ENCODE data around the gene IER5. TPM values are rescaled to one million over a fixed set of nuclear protein-coding genes. Genes with fewer than 3 reads are reported as not detected.
"Not testable (repeated sequence)": the region's sequence is repeated elsewhere in the genome, so short reads cannot be mapped to it uniquely, and the experiment has no call there.

The IER5 gene
- total and polyA plus RNA-seq, 2 experiments from 2014 or later: 8.1 to 38.5 TPM

GRCh38 chr1:181044449-181044966, 44.0 kb upstream of the IER5 start:
- in situ Hi-C loops (cut with MboI): loop anchor here (10.0 kb wide), 1 partner anchor 100 kb away; no protein-coding TSS in a partner anchor
- H3K27ac ChIP-seq: no peak overlapping the region
- H3K9me3 ChIP-seq (ENCODE audit: low read depth): no peaks in the 10 kb centered on the region
- H2AFZ ChIP-seq: no peak overlapping the region
- no peaks in the 10 kb centered on the region for H3K36me3 ChIP-seq (ENCODE audit: low read depth)
- H3K9ac ChIP-seq: no peak overlapping the region
- H3F3A ChIP-seq (ENCODE audit: insufficient read depth): peaks cover 4% of the 10 kb centered on the region; the same call in 1 of the 2 replicates
- 91 to 97% methylated on average over 5 of the region's 5 CpGs for WGBS, 2 experiments (ENCODE audit: low coverage in 1 of 2, low lambda C conversion rate in 2 of 2, missing lambda C conversion rate in 2 of 2)
- DNase-seq: no peak
- H3K4me3 ChIP-seq: no peak overlapping the region
- no peaks in the 10 kb centered on the region for H3K4me1 ChIP-seq (ENCODE audit: insufficient read depth)
- H3K9me2 ChIP-seq (ENCODE audit: insufficient read depth): no peaks in the 10 kb centered on the region
- no peaks in the 10 kb centered on the region for H3K27me3 ChIP-seq (replicated peaks; ENCODE audit: insufficient read depth)
- no peaks in the 10 kb centered on the region for H3K79me2 ChIP-seq (ENCODE audit: insufficient read depth)
- no peak for TF ChIP-seq EZH2 (IDR thresholded peaks at IDR 0.05; ENCODE audit: insufficient read depth, poor library complexity, severe bottlenecking)
- TF ChIP-seq EZH2phosphoT487 (IDR thresholded peaks at IDR 0.05; ENCODE audit: insufficient read depth, low read depth): no peak
- H3K4me2 ChIP-seq (ENCODE audit: unreplicated experiment): no peak overlapping the region
- no peaks in the 10 kb centered on the region for H4K20me1 ChIP-seq (ENCODE audit: insufficient read depth)

GRCh38 chr1:181045946-181046345, 42.6 kb upstream of the IER5 start:
- WGBS, 2 experiments (ENCODE audit: low coverage in 1 of 2, low lambda C conversion rate in 2 of 2, missing lambda C conversion rate in 2 of 2): 95 to 99% methylated on average over 10 of the region's 22 CpGs
- in situ Hi-C loops (cut with MboI): loop anchor here (10.0 kb wide), 1 partner anchor 99 kb away; no protein-coding TSS in a partner anchor
- not testable (repeated sequence) for DNase-seq

GRCh38 chr1:181049378-181049777, 39.1 kb upstream of the IER5 start:
- H3K9me3 ChIP-seq (ENCODE audit: low read depth): no peaks in the 10 kb centered on the region
- H4K20me1 ChIP-seq (ENCODE audit: insufficient read depth): no peaks in the 10 kb centered on the region
- H3K27me3 ChIP-seq (replicated peaks; ENCODE audit: insufficient read depth): no peaks in the 10 kb centered on the region
- H3K4me3 ChIP-seq: no peak overlapping the region
- no peaks in the 10 kb centered on the region for H3K9me2 ChIP-seq (ENCODE audit: insufficient read depth)
- H3K36me3 ChIP-seq (ENCODE audit: low read depth): no peaks in the 10 kb centered on the region
- H3K27ac ChIP-seq: no peak overlapping the region
- H2AFZ ChIP-seq: no peak overlapping the region
- no peak overlapping the region for H3K4me2 ChIP-seq (ENCODE audit: unreplicated experiment)
- WGBS, 2 experiments (ENCODE audit: low coverage in 1 of 2, low lambda C conversion rate in 2 of 2, missing lambda C conversion rate in 2 of 2): 80 to 81% methylated on average over 4 of the region's 4 CpGs
- TF ChIP-seq EZH2 (IDR thresholded peaks at IDR 0.05; ENCODE audit: insufficient read depth, poor library complexity, severe bottlenecking): no peak
- TF ChIP-seq EZH2phosphoT487 (IDR thresholded peaks at IDR 0.05; ENCODE audit: insufficient read depth, low read depth): no peak
- H3F3A ChIP-seq (ENCODE audit: insufficient read depth): no peaks in the 10 kb centered on the region
- no peak overlapping the region for H3K9ac ChIP-seq
- in situ Hi-C loops (cut with MboI): loop anchor here (10.0 kb wide), 1 partner anchor 95 kb away; no protein-coding TSS in a partner anchor
- H3K4me1 ChIP-seq (ENCODE audit: insufficient read depth): no peaks in the 10 kb centered on the region
- no peaks in the 10 kb centered on the region for H3K79me2 ChIP-seq (ENCODE audit: insufficient read depth)
- DNase-seq: no peak

More at GRCh38 chr1:181045946-181046345, 42.6 kb upstream of the IER5 start:
- H3K4me2 ChIP-seq (ENCODE audit: unreplicated experiment); H4K20me1 ChIP-seq (ENCODE audit: insufficient read depth); H3K36me3 ChIP-seq (ENCODE audit: low read depth); H3K27ac ChIP-seq; H3K27me3 ChIP-seq (replicated peaks; ENCODE audit: insufficient read depth); H3K9ac ChIP-seq; H3K9me3 ChIP-seq (ENCODE audit: low read depth); H3K9me2 ChIP-seq (ENCODE audit: insufficient read depth); H3K4me1 ChIP-seq (ENCODE audit: insufficient read depth); H3K79me2 ChIP-seq (ENCODE audit: insufficient read depth); H3F3A ChIP-seq (ENCODE audit: insufficient read depth); H2AFZ ChIP-seq; H3K4me3 ChIP-seq: not testable (repeated sequence)

- no peak overlapping the region for H3K27ac ChIP-seq
- no peaks in the 10 kb centered on the region for H3K4me1 ChIP-seq (ENCODE audit: insufficient read depth)
- H3K4me2 ChIP-seq (ENCODE audit: unreplicated experiment): no peak overlapping the region
- no peaks in the 10 kb centered on the region for H3K9me2 ChIP-seq (ENCODE audit: insufficient read depth)
- no peak overlapping the region for H2AFZ ChIP-seq
- H3F3A ChIP-seq (ENCODE audit: insufficient read depth): no peaks in the 10 kb centered on the region
- no peaks in the 10 kb centered on the region for H3K79me2 ChIP-seq (ENCODE audit: insufficient read depth)
- no peaks in the 10 kb centered on the region for H4K20me1 ChIP-seq (ENCODE audit: insufficient read depth)
- no peaks in the 10 kb centered on the region for H3K36me3 ChIP-seq (ENCODE audit: low read depth)
- in situ Hi-C loops (cut with MboI): no loop called here
- TF ChIP-seq EZH2phosphoT487 (IDR thresholded peaks at IDR 0.05; ENCODE audit: insufficient read depth, low read depth): no peak
- no peak for TF ChIP-seq EZH2 (IDR thresholded peaks at IDR 0.05; ENCODE audit: insufficient read depth, poor library complexity, severe bottlenecking)
- no peaks in the 10 kb centered on the region for H3K27me3 ChIP-seq (replicated peaks; ENCODE audit: insufficient read depth)
- no peaks in the 10 kb centered on the region for H3K9me3 ChIP-seq (ENCODE audit: low read depth)
- H3K4me3 ChIP-seq: no peak overlapping the region
- DNase-seq: no peak
- H3K9ac ChIP-seq: no peak overlapping the region
Measured at GRCh38 chr1:181050922-181051321, 37.6 kb upstream of the IER5 start.

GRCh38 chr1:181056560-181056959, 31.9 kb upstream of the IER5 start:
- Histone ChIP-seq H3K4me1 (ENCODE audit: insufficient read depth) (peaks cover 2% of the 10 kb centered on the region), H3K9me3 (ENCODE audit: low read depth) (no peaks in the 10 kb centered on the region), H4K20me1 (ENCODE audit: insufficient read depth) (no peaks in the 10 kb centered on the region), H3K79me2 (ENCODE audit: insufficient read depth) (no peaks in the 10 kb centered on the region), H3K9ac (no peak overlapping the region), H3K9me2 (ENCODE audit: insufficient read depth) (no peaks in the 10 kb centered on the region), H3K4me3 (no peak overlapping the region), H3K27ac (no peak overlapping the region), H3K27me3 (replicated peaks; ENCODE audit: insufficient read depth) (no peaks in the 10 kb centered on the region), H3K36me3 (ENCODE audit: low read depth) (no peaks in the 10 kb centered on the region), H3F3A (ENCODE audit: insufficient read depth) (peaks cover 3% of the 10 kb centered on the region; the same call in 1 of the 2 replicates), H2AFZ (no peak overlapping the region), H3K4me2 (ENCODE audit: unreplicated experiment) (no peak overlapping the region)
- in situ Hi-C loops (cut with MboI): no loop called here
- no peak for TF ChIP-seq EZH2 (IDR thresholded peaks at IDR 0.05; ENCODE audit: insufficient read depth, poor library complexity, severe bottlenecking)
- TF ChIP-seq EZH2phosphoT487 (IDR thresholded peaks at IDR 0.05; ENCODE audit: insufficient read depth, low read depth): no peak
- no peak for DNase-seq
- WGBS, 2 experiments (ENCODE audit: low coverage in 1 of 2, low lambda C conversion rate in 2 of 2, missing lambda C conversion rate in 2 of 2): 80 to 81% methylated on average over 6 of the region's 6 CpGs
